DND-41 (cell line): Measurements from ENCODE around the gene PROB1.
"Not testable (repeated sequence)": the region's sequence is repeated elsewhere in the genome, so short reads cannot be mapped to it uniquely, and the experiment has no call there.

Source experiments
- ATAC-seq: fragments of 200-7000 bp; cut with Tn5 transposase; 3 replicates; pipeline ENCODE4 v1.9.1; 2021; ENCODE audit warnings: low read depth; ENCODE audit not compliant: insufficient read depth
- DNase-seq: peaks from one replicate; pipeline ENCODE4 v3.0.0-alpha.2; 2020
- H2AFZ ChIP-seq: 2 replicates; pipeline ENCODE4 v1.6.0; 2012; ENCODE audit warnings: low read depth, low read length
- H3K27ac ChIP-seq: 2 replicates; pipeline ENCODE4 v1.5.1; 2012; ENCODE audit warnings: low read length, inconsistent platforms
- H3K27me3 ChIP-seq: fragments of 200-600 bp; sonication (generic); 2 replicates; pipeline ENCODE4 v1.6.0; 2012; ENCODE audit warnings: low read length, mild to moderate bottlenecking, inconsistent platforms; ENCODE audit not compliant: insufficient read depth, poor library complexity
- H3K36me3 ChIP-seq: 2 replicates; pipeline ENCODE4 v1.5.1; 2012; ENCODE audit warnings: low read length, inconsistent platforms; ENCODE audit not compliant: insufficient read depth
- H3K4me1 ChIP-seq: 2 replicates; pipeline ENCODE4 v1.5.1; 2012; ENCODE audit warnings: mild to moderate bottlenecking, low read length; ENCODE audit not compliant: insufficient read depth
- H3K4me2 ChIP-seq: 2 replicates; pipeline ENCODE4 v1.6.0; 2012; ENCODE audit warnings: mild to moderate bottlenecking, moderate library complexity, low read length, inconsistent platforms; ENCODE audit not compliant: insufficient read depth
- H3K4me3 ChIP-seq, 2 experiments: fragments of 200-600 bp in 1 of 2; shearing (Covaris generic) in 1 of 2; 2 replicates each; pipeline ENCODE4 v1.5.1; 2012 to 2016; ENCODE audit warnings: inconsistent platforms in 2 of 2, low read length in 2 of 2, mild to moderate bottlenecking in 2 of 2, low read depth in 1 of 2, moderate library complexity in 1 of 2
- H3K79me2 ChIP-seq: 2 replicates; pipeline ENCODE4 v1.6.0; 2012; ENCODE audit warnings: low read length, inconsistent platforms; ENCODE audit not compliant: insufficient read depth
- H3K9ac ChIP-seq: 2 replicates; pipeline ENCODE4 v1.6.0; 2012; ENCODE audit warnings: low read depth, mild to moderate bottlenecking, inconsistent platforms, low read length, moderate library complexity
- H3K9me3 ChIP-seq: 2 replicates; pipeline ENCODE4 v1.5.1; 2012; ENCODE audit warnings: low read length, moderate library complexity, mild to moderate bottlenecking, inconsistent platforms; ENCODE audit not compliant: insufficient read depth, severe bottlenecking
- H4K20me1 ChIP-seq: 2 replicates; pipeline ENCODE4 v1.6.0; 2012; ENCODE audit warnings: low read length; ENCODE audit not compliant: insufficient read depth
- EZH2 ChIP-seq: IDR thresholded peaks from 3 replicates; pipeline ENCODE4 v1.6.1; 2012; ENCODE audit warnings: borderline replicate concordance, low read depth, mild to moderate bottlenecking, moderate library complexity, low read length, inconsistent platforms; ENCODE audit not compliant: severe bottlenecking
- TF ChIP-seq, protein P1 (sequence below): IDR thresholded peaks from 2 replicates; pipeline ENCODE4 v1.5.1; 2012; ENCODE audit warnings: borderline replicate concordance, low read length, moderate library complexity, mild to moderate bottlenecking; ENCODE audit not compliant: poor library complexity, severe bottlenecking; ENCODE audit errors: extremely low read depth

Gene PROB1

DNA sequence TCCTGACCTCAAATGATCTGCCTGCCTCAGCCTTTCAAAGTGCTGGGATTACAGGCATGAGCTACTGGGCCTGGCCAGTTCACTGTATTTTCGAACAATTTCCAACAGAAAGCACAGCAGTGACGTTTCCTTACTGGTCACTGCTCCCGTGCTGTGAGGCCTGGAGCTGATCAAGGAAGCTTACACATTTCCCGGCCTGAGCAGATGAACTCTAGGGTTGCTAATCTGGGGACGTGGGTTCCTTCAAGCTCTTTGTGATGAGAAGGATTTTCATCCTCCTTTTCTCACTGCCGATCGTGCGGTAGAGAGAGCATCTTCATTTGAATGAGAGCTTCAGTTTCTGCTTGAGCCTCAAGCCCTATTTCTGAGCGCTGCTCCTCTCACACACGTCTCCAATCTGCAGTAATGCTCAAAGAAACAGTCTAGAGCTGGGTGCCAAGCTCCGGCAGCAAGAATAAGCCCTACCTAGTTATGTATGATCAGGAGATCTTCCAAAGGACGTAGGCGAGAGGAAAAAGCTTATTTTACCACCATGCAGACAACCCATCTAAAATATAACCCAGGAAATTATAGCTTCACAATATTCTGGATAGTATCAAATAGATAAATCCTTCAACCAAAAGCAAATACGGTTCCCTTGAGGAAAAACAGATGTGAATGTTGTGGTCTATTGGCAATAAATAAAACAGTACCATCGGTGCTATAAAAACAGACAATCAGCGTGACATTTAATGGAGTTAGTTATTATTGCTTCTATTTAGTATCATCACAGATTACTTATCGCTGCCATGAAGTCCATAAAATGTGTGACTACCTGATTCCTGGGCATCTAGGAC lies 16.3 kb upstream of the PROB1 start:
- H3K4me2 ChIP-seq, result no peak overlapping the region
- no peaks in the 10 kb centered on the region for H3K9me3 ChIP-seq
- no peaks in the 10 kb centered on the region for H3K79me2 ChIP-seq
- no peaks in the 10 kb centered on the region for H3K27me3 ChIP-seq
- no peak overlapping the region for H3K4me3 ChIP-seq
- no peak for DNase-seq
- TF ChIP-seq, protein P1, sequence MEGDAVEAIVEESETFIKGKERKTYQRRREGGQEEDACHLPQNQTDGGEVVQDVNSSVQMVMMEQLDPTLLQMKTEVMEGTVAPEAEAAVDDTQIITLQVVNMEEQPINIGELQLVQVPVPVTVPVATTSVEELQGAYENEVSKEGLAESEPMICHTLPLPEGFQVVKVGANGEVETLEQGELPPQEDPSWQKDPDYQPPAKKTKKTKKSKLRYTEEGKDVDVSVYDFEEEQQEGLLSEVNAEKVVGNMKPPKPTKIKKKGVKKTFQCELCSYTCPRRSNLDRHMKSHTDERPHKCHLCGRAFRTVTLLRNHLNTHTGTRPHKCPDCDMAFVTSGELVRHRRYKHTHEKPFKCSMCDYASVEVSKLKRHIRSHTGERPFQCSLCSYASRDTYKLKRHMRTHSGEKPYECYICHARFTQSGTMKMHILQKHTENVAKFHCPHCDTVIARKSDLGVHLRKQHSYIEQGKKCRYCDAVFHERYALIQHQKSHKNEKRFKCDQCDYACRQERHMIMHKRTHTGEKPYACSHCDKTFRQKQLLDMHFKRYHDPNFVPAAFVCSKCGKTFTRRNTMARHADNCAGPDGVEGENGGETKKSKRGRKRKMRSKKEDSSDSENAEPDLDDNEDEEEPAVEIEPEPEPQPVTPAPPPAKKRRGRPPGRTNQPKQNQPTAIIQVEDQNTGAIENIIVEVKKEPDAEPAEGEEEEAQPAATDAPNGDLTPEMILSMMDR, result no peak
- no peak for TF ChIP-seq EZH2
- H3K4me1 ChIP-seq, result peaks cover 20% of the 10 kb centered on the region
- no peak overlapping the region for H3K27ac ChIP-seq
- H4K20me1 ChIP-seq, result no peaks in the 10 kb centered on the region
- no peak overlapping the region for H3K9ac ChIP-seq
- H2AFZ ChIP-seq, result no peak overlapping the region
- H3K36me3 ChIP-seq, result 0 out of 2 replicates have a peak, but pooled peaks cover 2% of the 10 kb centered on the region
- no peak for ATAC-seq

DNA sequence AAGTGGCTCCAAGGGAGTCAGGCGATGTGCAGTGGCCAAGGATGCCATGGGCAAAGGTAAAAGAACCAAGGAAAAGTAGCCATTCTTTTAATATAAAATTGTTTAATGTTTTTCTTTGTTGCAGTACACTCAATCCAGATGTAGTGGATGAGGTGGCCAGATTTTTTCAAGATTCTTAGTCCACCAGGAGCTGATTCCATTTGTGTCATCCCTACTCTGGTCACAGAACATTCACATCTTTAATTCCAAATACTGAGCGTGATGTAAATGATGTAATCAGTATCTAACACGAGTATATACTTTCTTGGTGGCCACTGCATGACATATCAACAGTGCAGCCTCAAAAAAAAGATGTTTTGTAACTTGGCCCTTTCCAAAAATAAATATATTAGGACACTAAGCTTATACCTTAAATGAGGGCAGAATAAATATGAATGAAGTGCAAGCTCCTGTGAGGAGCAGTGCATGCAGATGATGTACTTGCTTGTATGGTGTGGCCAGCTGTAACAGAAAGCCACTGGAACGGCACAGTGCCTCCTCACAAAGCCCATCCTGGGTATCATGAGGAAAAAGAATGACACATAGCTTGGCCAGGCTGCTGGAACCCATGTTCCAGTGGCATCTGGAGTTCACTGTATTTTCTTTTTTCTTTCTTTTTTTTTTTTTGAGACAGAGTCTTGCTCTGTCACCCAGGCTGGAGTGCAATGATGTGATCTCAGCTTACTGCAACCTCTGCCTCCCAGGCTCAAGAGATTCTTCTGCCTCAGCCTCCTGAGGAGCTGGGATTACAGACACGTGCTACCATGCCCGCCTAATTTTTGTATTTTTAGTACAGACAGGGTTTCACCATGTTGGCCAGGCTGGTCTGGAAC lies 15.5 kb upstream of the PROB1 start:
- no peaks in the 10 kb centered on the region for H3K79me2 ChIP-seq
- DNase-seq (no peak), ATAC-seq (no peak)
- H3K9me3 ChIP-seq, result no peaks in the 10 kb centered on the region
- H3K36me3 ChIP-seq, result 0 out of 2 replicates have a peak, but pooled peaks cover 2% of the 10 kb centered on the region
- H4K20me1 ChIP-seq, result no peaks in the 10 kb centered on the region
- no peaks in the 10 kb centered on the region for H3K27me3 ChIP-seq
- TF ChIP-seq, protein P1, result no peak
- TF ChIP-seq EZH2, result no peak
- H3K27ac ChIP-seq, result no peak overlapping the region
- H3K4me1 ChIP-seq, result peaks cover 11% of the 10 kb centered on the region
- no peak overlapping the region for H3K4me2 ChIP-seq
- H3K9ac ChIP-seq, result no peak overlapping the region
- no peak overlapping the region for H3K4me3 ChIP-seq
- H2AFZ ChIP-seq, result no peak overlapping the region

DNA sequence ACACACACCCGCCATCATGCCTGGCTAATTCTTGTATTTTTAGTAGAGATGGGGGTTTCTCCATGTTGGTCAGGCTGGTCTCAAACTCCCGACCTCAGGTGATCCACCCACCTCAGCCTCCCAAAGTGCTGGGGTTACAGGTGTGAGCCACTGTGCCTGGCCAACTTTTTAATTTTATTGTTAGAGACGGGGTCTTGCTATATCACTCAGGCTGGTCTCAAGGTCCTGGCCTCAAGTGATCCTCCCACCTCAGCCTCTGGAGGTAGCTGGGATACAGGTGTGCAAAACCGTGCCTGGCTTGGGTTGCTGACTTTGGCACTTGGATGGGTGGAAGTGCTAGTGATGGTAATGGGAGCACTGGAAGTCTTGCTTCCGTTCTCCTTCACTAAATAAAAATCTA lies 14.2 kb upstream of the PROB1 start:
- ATAC-seq, H4K20me1 ChIP-seq, H3K4me2 ChIP-seq, H3K4me3 ChIP-seq, H3K79me2 ChIP-seq, DNase-seq, H3K9ac ChIP-seq, H3K36me3 ChIP-seq, H2AFZ ChIP-seq, H3K27me3 ChIP-seq, H3K9me3 ChIP-seq, H3K27ac ChIP-seq: not testable (repeated sequence)
- H3K4me1 ChIP-seq, result peaks cover 12% of the 10 kb centered on the region

DNA sequence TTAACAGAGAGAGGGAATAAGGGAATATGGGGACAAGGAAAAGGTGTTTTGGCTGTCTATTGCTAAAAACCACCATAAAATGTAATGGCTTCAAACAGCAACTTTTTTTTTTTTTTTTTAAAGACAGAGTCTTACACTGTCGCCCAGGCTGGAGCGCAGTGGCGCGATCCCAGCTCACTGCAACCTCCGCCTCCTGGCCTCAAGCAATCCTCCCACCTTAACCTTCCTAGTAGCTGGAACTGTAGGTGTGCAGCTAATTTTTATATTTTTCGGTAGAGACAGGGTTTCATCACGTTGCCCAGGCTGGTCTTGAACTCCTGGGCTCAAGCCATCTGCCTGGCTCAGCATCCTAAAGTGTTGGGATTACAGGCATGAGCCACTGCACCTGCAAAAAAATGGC lies 13.3 kb upstream of the PROB1 start:
- 0 out of 2 replicates have a peak, but pooled peaks cover 2% of the 10 kb centered on the region for H3K36me3 ChIP-seq
- H2AFZ ChIP-seq, result no peak overlapping the region
- no peaks in the 10 kb centered on the region for H3K79me2 ChIP-seq
- no peaks in the 10 kb centered on the region for H3K27me3 ChIP-seq
- no peak for DNase-seq
- no peak overlapping the region for H3K27ac ChIP-seq
- peaks cover 17% of the 10 kb centered on the region for H3K4me1 ChIP-seq
- H4K20me1 ChIP-seq, result no peaks in the 10 kb centered on the region
- no peak for TF ChIP-seq EZH2
- TF ChIP-seq, protein P1, result no peak
- no peak overlapping the region for H3K9ac ChIP-seq
- no peak overlapping the region for H3K4me3 ChIP-seq
- no peak overlapping the region for H3K4me2 ChIP-seq
- no peak for ATAC-seq
- no peaks in the 10 kb centered on the region for H3K9me3 ChIP-seq
